ENCODE measurements around the gene DLG1.
A peak's percentile ranks its signal among the peaks of the same experiment; 100 is the strongest.

Gene DLG1

GRCh38 chr3:197008436-197009209 is 289.8 kb downstream of the DLG1 start:
- DNase-seq = no peak

- no peak for DNase-seq
These were observed 290.5 kb downstream of the DLG1 start for GRCh38 chr3:197007953-197008352.

- DNase-seq = no peak
These were observed 291.0 kb downstream of the DLG1 start for GRCh38 chr3:197007296-197007940.

GRCh38 chr3:197006860-197007259 is 291.6 kb downstream of the DLG1 start:
- DNase-seq = no peak

- DNase-seq = no peak
These were observed 292.0 kb downstream of the DLG1 start for GRCh38 chr3:197006446-197006845.

- peak in 2 of 6 experiments; percentile 29 to 44 for DNase-seq
These were observed 294.7 kb downstream of the DLG1 start for GRCh38 chr3:197003461-197004385.

GRCh38 chr3:197002701-197003454 is 295.5 kb downstream of the DLG1 start:
- DNase-seq = peak; percentile 56 to 81 (median 76)

GRCh38 chr3:197001972-197002700 is 296.3 kb downstream of the DLG1 start:
- peak in 2 of 6 experiments; percentile 32 to 34 for DNase-seq

GRCh38 chr3:197001106-197001971 is 297.1 kb downstream of the DLG1 start:
- no peak for DNase-seq

GRCh38 chr3:197000211-197000610 is 298.2 kb downstream of the DLG1 start:
- no peak for DNase-seq

GRCh38 chr3:196998966-196999760 is 299.2 kb downstream of the DLG1 start:
- DNase-seq = no peak

- DNase-seq = no peak
These were observed 301.1 kb downstream of the DLG1 start for GRCh38 chr3:196997311-196997710.

- DNase-seq = no peak
These were observed 301.8 kb downstream of the DLG1 start for GRCh38 chr3:196996454-196997265.

- no peak for DNase-seq
These were observed 302.6 kb downstream of the DLG1 start for GRCh38 chr3:196995646-196996355.

- DNase-seq = no peak
These were observed 303.4 kb downstream of the DLG1 start for GRCh38 chr3:196995027-196995426.

GRCh38 chr3:196994056-196994455 is 304.4 kb downstream of the DLG1 start:
- no peak for DNase-seq
